A673 (cell line): ENCODE results near the gene S100A5. TPM values are rescaled to one million over a fixed set of nuclear protein-coding genes. Genes with fewer than 3 reads are reported as not detected.

Source experiments
- BruUV-seq: library from RNA; stranded (reverse); fragments of 400-500 nt; replicated peaks from 2 replicates; lab custom pipeline; 2021; lab: Mats Ljungman, UMichigan
- CTCF ChIA-PET: fragments of 300-600 bp; sonication (Branson Sonifier 250); formaldehyde crosslinking; loops from one replicate; lab custom pipeline; 2022; ENCODE audit warnings: antibody characterized with exemption; lab: Charles Lee
- POLR2A ChIA-PET: fragments of 300-600 bp; sonication (Branson Sonifier 250); formaldehyde crosslinking; loops from one replicate; lab custom pipeline; 2022; ENCODE audit warnings: antibody characterized with exemption; ENCODE audit not compliant: low non-redundant PET; lab: Charles Lee
- DNase-seq: peaks from one replicate; pipeline ENCODE4 v3.0.0-alpha.2; 2015; ENCODE audit warnings: low spot score
- H3K27ac ChIP-seq: fragments of 200-600 bp; sonication (generic); 2 replicates; pipeline ENCODE4 v1.5.1; 2016; ENCODE audit warnings: mixed run types, low read depth, mild to moderate bottlenecking, mixed read lengths, antibody characterized with exemption, low read length; ENCODE audit not compliant: poor library complexity, severe bottlenecking
- H3K27me3 ChIP-seq: fragments of 200-600 bp; sonication (generic); replicated peaks from 2 replicates; pipeline ENCODE4 v1.6.1; 2017; ENCODE audit warnings: mixed run types, low read depth, mild to moderate bottlenecking, mixed read lengths, antibody characterized with exemption, low read length; ENCODE audit not compliant: insufficient read depth, poor library complexity
- H3K36me3 ChIP-seq: fragments of 200-600 bp; sonication (generic); 2 replicates; pipeline ENCODE4 v1.6.1; 2016; ENCODE audit warnings: mixed run types, mild to moderate bottlenecking, mixed read lengths, antibody characterized with exemption, low read length; ENCODE audit not compliant: insufficient read depth, poor library complexity, severe bottlenecking
- H3K4me1 ChIP-seq: fragments of 200-600 bp; sonication (generic); 2 replicates; pipeline ENCODE4 v1.6.1; 2017; ENCODE audit warnings: mixed run types, mild to moderate bottlenecking, mixed read lengths, antibody characterized with exemption, low read length; ENCODE audit not compliant: insufficient read depth, poor library complexity, severe bottlenecking
- H3K4me3 ChIP-seq: fragments of 200-600 bp; sonication (generic); 2 replicates; pipeline ENCODE4 v1.5.1; 2016; ENCODE audit warnings: low read depth, mixed run types, mild to moderate bottlenecking, mixed read lengths, low read length; ENCODE audit not compliant: poor library complexity, severe bottlenecking
- H3K9me3 ChIP-seq: fragments of 200-600 bp; sonication (generic); 2 replicates; pipeline ENCODE4 v1.6.1; 2016; ENCODE audit warnings: mixed run types, low read depth, mild to moderate bottlenecking, mixed read lengths, antibody characterized with exemption, low read length; ENCODE audit not compliant: poor library complexity, severe bottlenecking
- CTCF ChIP-seq: fragments of 300-800, 200-600 bp; sonication (generic); conservative IDR thresholded peaks from 2 replicates; pipeline ENCODE4 v1.5.1; 2017; ENCODE audit warnings: low read depth, mild to moderate bottlenecking, antibody characterized with exemption, low read length, moderate library complexity, mixed read lengths
- EZH2 ChIP-seq: fragments of 200-600 bp; sonication (generic); IDR thresholded peaks from 2 replicates; pipeline ENCODE4 v1.6.1; 2017; ENCODE audit warnings: borderline replicate concordance, low read depth, mild to moderate bottlenecking, mixed read lengths, antibody characterized with exemption, low read length; ENCODE audit not compliant: poor library complexity, severe bottlenecking
- intact Hi-C: fragments of 100-400 bp; cut with micrococcal nuclease; formaldehyde crosslinking; loops from one replicate; pipeline ENCODE4 v1.10.0; 2022; ENCODE audit not compliant: unreplicated experiment
- total RNA-seq: library from RNA; stranded (reverse); gene quantifications from 2 replicates; pipeline ENCODE4 v1.2.3, GENCODE V29; 2021

Gene S100A5
- total RNA-seq, 1 experiment from 2014 or later = not detected

GRCh38 chr1:153570874-153571273 lies 30.1 kb upstream of the S100A5 start:
- no TSS peak for BruUV-seq
- intact Hi-C loops = no loop called here
- POLR2A ChIA-PET = no interaction called here

GRCh38 chr1:153569465-153569864 lies 28.7 kb upstream of the S100A5 start:
- CTCF ChIA-PET = interaction anchor here (1.7 kb wide), 1 partner anchor 38 kb away, joined by 11 read pairs; no protein-coding TSS in a partner anchor
- TF ChIP-seq CTCF (no peak), EZH2 (no peak)
- no peak overlapping the region for H3K27ac ChIP-seq
- no TSS peak for BruUV-seq
- H3K36me3 ChIP-seq = no peaks in the 10 kb centered on the region
- intact Hi-C loops = loop anchor here (2.0 kb wide), 1 partner anchor 59 kb away; no protein-coding TSS in a partner anchor
- H3K4me1 ChIP-seq = peaks cover 22% of the 10 kb centered on the region
- DNase-seq = no peak
- no peaks in the 10 kb centered on the region for H3K27me3 ChIP-seq
- H3K9me3 ChIP-seq = no peaks in the 10 kb centered on the region
- POLR2A ChIA-PET = no interaction called here
- H3K4me3 ChIP-seq = no peak overlapping the region

More at GRCh38 chr1:153570874-153571273, 30.1 kb upstream of the S100A5 start:
- no peak for TF ChIP-seq CTCF
- no peak for TF ChIP-seq EZH2
- H3K27me3 ChIP-seq = no peaks in the 10 kb centered on the region
- no peak for DNase-seq
- CTCF ChIA-PET = interaction anchor here (0.6 to 1.5 kb wide), 2 partner anchors 34 to 47 kb away, joined by 3 to 5 read pairs; no protein-coding TSS in a partner anchor
- no peaks in the 10 kb centered on the region for H3K9me3 ChIP-seq
- H3K36me3 ChIP-seq = no peaks in the 10 kb centered on the region
- no peak overlapping the region for H3K27ac ChIP-seq
- H3K4me3 ChIP-seq = no peak overlapping the region
- H3K4me1 ChIP-seq = peaks cover 20% of the 10 kb centered on the region

GRCh38 chr1:153568367-153569099 lies 27.8 kb upstream of the S100A5 start:
- peak; percentile 91 for DNase-seq
- no peak for TF ChIP-seq EZH2
- peak; percentile 98 for TF ChIP-seq CTCF
- BruUV-seq = no TSS peak
- Histone ChIP-seq H3K36me3 (no peaks in the 10 kb centered on the region), H3K27ac (no peak overlapping the region), H3K4me3 (no peak overlapping the region), H3K27me3 (no peaks in the 10 kb centered on the region), H3K9me3 (no peaks in the 10 kb centered on the region), H3K4me1 (peaks cover 26% of the 10 kb centered on the region)
- intact Hi-C loops = loop anchor here (1.0 to 2.0 kb wide), 2 partner anchors 35 to 58 kb away; no protein-coding TSS in a partner anchor
- POLR2A ChIA-PET = interaction anchor here (0.6 kb wide), 1 partner anchor 765 kb away, joined by 7 read pairs; no protein-coding TSS in a partner anchor
- CTCF ChIA-PET = interaction anchor here (0.7 to 1.7 kb wide), 8 partner anchors 24 to 409 kb away, joined by 3 to 14 read pairs (median 4); partner anchors contain the start of gene S100A6
